DMS 273 treated with DMSO at 0.1 percent for 48 hours (cell line): ENCODE data around the gene DMBX1.

Experiments used
- DNase-seq: peaks from one replicate; lab custom pipeline; 2025; lab: John Stamatoyannopoulos, UW

Gene DMBX1

GRCh38 chr1:46506470-46507219, 17.0 kb downstream of the DMBX1 start:
- DNase-seq: no peak

GRCh38 chr1:46508757-46509156, 19.1 kb downstream of the DMBX1 start:
- DNase-seq: no peak

- no peak for DNase-seq
Measured at GRCh38 chr1:46510341-46510997, 20.8 kb downstream of the DMBX1 start.

- no peak for DNase-seq
Measured at GRCh38 chr1:46510998-46511365, 21.3 kb downstream of the DMBX1 start.

GRCh38 chr1:46512135-46512791, 22.6 kb downstream of the DMBX1 start:
- DNase-seq: no peak

- no peak for DNase-seq
Measured at GRCh38 chr1:46512792-46513190, 23.2 kb downstream of the DMBX1 start.

- DNase-seq: no peak
Measured at GRCh38 chr1:46513536-46513935, 23.9 kb downstream of the DMBX1 start.

GRCh38 chr1:46515576-46515975, 25.9 kb downstream of the DMBX1 start:
- DNase-seq: no peak

- no peak for DNase-seq
Measured at GRCh38 chr1:46516200-46516950, 26.7 kb downstream of the DMBX1 start.

GRCh38 chr1:46517010-46517600, 27.5 kb downstream of the DMBX1 start:
- no peak for DNase-seq

- no peak for DNase-seq
Measured at GRCh38 chr1:46517932-46518498, 28.4 kb downstream of the DMBX1 start.

- no peak for DNase-seq
Measured at GRCh38 chr1:46519209-46519608, 29.6 kb downstream of the DMBX1 start.

GRCh38 chr1:46520063-46520911, 30.7 kb downstream of the DMBX1 start:
- DNase-seq: no peak

GRCh38 chr1:46521414-46521813, 31.8 kb downstream of the DMBX1 start:
- no peak for DNase-seq

GRCh38 chr1:46522184-46522968, 32.7 kb downstream of the DMBX1 start:
- DNase-seq: no peak

- DNase-seq: no peak
Measured at GRCh38 chr1:46522969-46523320, 33.3 kb downstream of the DMBX1 start.

- DNase-seq: peak; percentile 84
Measured at GRCh38 chr1:46523496-46524353, 34.1 kb downstream of the DMBX1 start.

- DNase-seq: no peak
Measured at GRCh38 chr1:46524843-46525242, 35.2 kb downstream of the DMBX1 start.
